DMS114 treated with DMSO at 0.1 percent for 48 hours (cell line): Measurements from ENCODE around the gene C4BPA.

ENCODE experiments used
- DNase-seq: peaks from one replicate; lab custom pipeline; 2025; ENCODE audit not compliant: unreplicated experiment; lab: John Stamatoyannopoulos, UW

C4BPA gene

GRCh38 chr1:207112616-207113296 lies 8.7 kb downstream of the C4BPA start:
- no peak for DNase-seq

- no peak for DNase-seq
Observed at GRCh38 chr1:207115269-207115668, 11.2 kb downstream of the C4BPA start.

- DNase-seq = no peak
Observed at GRCh38 chr1:207124389-207124788, 20.4 kb downstream of the C4BPA start.

DNA sequence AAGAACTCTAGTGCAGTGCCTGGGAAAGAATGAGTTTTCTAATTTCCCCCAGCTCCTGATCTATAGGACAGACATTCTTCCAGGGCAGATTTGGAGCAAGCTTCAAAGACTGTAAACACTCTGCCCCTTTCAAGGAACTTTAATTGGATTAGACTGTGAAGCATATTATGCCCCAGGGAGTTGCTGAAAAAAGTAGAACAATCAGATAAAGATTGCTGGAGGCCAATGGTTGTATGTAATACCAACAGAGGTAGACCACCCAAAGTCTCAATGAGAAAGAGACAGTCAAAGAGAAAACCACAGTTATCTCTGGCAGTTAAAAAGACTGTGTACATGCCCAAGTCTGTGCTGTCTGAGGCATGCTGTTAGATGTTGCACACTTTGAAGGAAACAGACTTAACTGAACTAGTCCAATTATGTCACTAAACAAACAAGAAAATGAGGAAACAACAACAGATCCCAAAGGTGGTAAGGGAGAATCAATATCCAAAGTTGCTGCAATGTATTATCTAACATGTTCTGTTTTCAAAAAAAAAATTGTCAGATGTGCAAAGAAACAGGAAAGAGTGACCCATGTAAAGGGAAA lies 24.4 kb downstream of the C4BPA start:
- DNase-seq = no peak

DNA sequence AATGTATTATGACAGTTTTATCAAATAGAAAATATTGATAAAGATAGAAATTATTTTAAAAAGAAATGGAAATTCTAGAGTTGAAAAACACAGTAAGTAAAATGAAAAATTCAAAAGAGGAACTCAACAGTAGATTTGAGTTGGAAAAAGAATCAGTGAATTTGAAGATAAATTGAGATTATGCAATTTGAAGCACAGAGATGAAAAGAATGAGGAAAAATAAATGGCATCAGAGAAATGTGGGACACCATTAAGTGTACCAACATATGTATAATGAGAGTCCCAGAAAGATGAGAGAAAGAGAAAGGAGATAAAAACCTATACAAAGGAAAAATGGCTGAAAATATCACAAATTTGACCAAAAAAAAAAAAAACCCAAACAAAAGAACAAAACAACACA lies 25.0 kb downstream of the C4BPA start:
- DNase-seq = no peak

DNA sequence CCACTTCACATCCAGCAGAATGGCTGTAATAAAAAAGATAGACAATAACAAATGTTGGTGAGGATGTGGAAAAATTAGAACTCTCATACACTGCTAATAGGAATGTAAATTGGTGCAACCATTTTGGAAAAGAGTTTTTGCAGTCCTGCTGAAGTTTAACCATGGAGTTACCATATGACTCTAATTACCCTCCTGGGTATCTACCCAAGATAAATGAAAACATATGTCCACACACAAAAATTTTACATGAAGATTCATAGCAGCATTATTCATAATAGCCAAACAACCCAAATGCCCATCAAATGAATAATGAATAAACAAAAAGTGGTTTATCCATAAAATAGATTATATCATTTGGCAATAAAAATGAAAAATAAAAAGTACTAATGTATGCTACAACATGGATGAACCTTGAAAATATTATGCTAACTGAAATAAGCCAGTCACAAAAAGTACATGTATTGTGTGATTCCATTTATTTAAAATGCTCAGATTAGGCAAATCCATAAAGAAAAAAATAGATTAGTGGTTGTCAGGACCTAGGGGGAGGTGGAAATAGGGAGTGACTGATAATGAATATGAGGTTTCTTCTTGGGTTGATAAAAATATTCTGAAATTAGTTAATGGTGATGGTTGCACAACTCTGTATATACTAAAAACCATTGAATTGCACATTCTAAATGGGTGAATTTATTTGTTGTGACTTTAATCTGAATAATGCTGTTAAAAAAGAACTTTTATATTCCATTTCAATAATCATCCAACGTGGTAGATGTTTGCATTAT lies 26.4 kb downstream of the C4BPA start:
- no peak for DNase-seq

DNA sequence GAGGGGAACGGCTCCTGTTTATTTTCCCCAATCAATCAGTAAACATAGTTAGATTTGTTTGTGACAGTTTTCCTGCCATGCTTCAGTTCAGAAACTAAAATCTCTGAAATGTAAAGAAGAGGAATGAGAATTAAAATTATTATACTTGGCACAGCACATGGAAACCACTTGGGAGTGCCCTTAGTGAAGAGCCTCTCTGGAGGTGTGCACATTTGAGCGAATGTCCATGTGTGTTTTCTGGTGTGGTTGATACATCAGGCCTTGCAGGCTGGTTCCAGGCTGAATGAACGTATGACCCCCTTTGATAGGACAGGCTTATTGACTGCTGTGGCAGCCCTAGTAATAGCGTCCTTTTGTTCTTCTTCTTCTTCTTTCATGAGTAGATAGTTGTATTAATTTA lies 27.1 kb downstream of the C4BPA start:
- DNase-seq = no peak

- no peak for DNase-seq
Observed at GRCh38 chr1:207134581-207134980, 30.5 kb downstream of the C4BPA start.

GRCh38 chr1:207139616-207140015 lies 35.6 kb downstream of the C4BPA start:
- no peak for DNase-seq

DNA sequence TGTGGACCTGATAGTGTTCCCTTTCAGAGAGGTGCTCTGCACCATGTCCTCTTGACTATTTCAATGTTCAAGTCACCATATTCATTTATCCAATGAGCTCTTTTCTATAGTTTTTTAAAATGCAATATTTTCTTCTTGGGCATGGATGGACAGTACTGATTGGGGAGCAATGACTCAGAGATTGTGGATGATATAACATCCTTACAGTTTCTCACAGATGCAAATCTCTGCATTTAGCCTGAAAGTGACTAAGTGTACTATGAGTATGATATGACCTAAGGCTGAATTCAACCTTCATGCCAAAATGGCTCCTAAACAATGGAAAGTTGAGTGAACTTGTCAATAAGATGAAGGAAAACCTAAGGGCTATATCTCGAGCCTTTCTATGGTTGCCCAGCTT lies 36.5 kb downstream of the C4BPA start:
- no peak for DNase-seq

DNA sequence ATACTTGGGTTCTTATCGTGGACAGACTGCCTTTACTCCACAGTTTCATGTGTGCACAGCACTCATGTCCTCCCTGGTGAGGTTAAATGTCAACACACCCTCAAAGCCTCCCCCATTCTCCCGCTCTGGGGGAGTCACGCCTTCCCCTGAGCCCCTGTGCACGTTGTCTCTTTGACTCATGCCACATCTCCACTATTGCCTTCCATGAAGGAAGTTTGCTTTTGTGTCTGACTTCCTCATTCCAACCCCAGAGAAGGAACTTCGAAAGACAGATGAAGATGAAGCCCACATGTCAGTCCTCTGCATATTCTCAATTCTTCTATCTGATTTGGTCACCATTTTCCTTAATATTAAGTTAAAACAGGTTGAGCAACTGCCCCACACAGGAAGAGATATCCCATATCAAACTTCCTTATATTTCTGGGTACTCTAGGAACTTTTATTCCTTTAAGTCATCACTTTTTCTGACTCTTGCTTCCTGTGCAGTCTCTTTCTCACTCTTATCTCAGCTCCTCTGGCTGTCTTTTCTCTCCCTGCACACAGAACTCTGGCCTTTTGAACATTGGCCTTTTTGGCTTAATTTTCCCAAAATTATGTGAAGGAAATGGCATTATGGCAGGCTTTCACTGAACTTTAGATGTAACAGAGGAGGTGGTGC lies 41.5 kb downstream of the C4BPA start:
- no peak for DNase-seq

DNA sequence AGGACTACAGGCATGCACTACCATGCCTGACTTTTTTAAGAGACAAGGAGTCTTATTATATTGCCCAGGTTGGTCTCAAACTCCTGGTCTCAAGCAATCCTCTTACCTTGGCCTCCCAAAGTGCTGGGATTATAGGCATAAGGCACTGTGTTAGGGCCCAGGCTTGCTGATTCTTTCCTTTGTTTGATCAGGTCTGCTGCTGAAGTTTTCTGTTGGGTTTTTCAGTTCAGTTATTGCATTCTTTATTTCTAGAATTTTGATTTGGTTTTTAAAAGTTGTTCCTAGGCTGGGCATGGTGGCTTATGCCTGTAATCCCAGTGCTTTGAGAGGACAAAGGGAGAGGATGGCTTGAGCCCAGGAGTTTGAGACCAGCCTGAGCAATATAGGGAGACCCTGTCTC lies 47.9 kb downstream of the C4BPA start:
- no peak for DNase-seq

- DNase-seq = no peak
Observed at GRCh38 chr1:207152792-207153468, 48.9 kb downstream of the C4BPA start.

GRCh38 chr1:207155028-207155427 lies 51.0 kb downstream of the C4BPA start:
- no peak for DNase-seq

- no peak for DNase-seq
Observed at GRCh38 chr1:207156095-207156494, 52.1 kb downstream of the C4BPA start.

- DNase-seq = no peak
Observed at GRCh38 chr1:207156826-207157225, 52.8 kb downstream of the C4BPA start.

DNA sequence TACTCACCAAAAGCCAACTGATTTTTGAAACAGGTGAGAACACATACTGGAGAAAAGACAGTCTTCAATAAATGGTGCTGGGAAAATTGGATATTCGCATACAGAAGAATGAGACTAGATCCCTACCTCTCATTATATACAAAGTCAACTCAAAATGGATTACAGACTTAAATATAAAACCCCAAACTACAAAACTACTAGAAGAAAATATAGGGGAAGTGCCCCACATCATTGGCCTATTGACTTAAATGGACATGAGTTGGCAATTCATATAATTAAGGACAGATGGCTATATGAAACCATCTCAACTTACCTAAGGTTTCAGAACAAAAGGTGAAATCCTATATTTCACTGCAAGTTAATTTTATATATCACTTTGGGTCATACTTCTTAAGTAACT lies 60.1 kb downstream of the C4BPA start:
- no peak for DNase-seq

DNA sequence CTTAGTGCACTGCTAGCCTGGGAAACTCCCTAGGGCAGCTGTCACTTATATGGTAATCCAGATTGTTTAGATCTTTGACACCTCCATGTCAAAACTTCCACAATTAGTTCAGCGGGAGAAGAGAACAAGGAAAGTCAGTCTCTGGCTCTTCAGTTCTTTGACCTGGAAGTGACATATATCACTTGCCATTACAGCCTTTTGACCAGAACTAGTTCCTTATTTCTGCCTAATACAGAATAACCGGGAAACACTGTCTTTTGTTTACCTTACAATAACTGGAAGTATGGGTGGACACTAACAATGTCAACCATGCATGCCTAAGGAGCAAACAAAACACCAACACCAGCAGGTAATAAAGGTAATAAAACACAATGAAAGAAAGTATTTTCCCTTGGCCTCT lies 68.3 kb downstream of the C4BPA start:
- DNase-seq = no peak

- DNase-seq = no peak
Observed at GRCh38 chr1:207172885-207173284, 68.9 kb downstream of the C4BPA start.

DNA sequence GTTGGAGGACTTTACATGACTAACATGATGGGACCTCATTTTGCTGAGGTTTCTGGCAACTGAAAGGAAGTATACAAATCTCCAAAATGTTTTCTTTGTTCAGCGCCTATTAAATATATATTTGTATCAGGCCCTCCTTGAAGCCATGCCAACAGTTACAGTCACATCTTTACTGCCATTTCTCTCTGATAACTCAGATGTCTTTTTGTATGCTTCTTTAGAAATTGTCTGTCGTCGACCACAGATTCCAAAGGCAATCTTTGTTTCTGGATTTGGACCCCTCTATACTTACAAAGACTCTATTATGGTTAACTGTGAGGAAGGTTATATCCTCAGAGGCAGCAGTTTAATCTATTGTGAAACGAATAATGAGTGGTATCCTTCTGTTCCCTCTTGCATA lies 69.4 kb downstream of the C4BPA start:
- DNase-seq = no peak

- DNase-seq = no peak
Observed at GRCh38 chr1:207174913-207175312, 70.9 kb downstream of the C4BPA start.
